HepG2 (cell line): ENCODE data around the gene SLC25A1. TPM values are rescaled to one million over a fixed set of nuclear protein-coding genes. Genes with fewer than 3 reads are reported as not detected.

ENCODE experiments used
- ATF3 ChIP-seq: sonication (generic); formaldehyde crosslinking; IDR thresholded peaks from 2 replicates; pipeline ENCODE4 v1.4.0; 2020; ENCODE audit warnings: missing genetic modification reagents
- FOXK1 ChIP-seq: sonication (generic); formaldehyde crosslinking; IDR thresholded peaks from 2 replicates; pipeline ENCODE4 v1.4.0; 2020; ENCODE audit warnings: low read depth, missing genetic modification reagents, borderline replicate concordance
- GATAD1 ChIP-seq: IDR thresholded peaks from 2 replicates; pipeline ENCODE4 v1.6.1; 2016; ENCODE audit warnings: missing genetic modification reagents, missing compliant biosample characterization
- HOXA3 ChIP-seq: sonication (generic); formaldehyde crosslinking; IDR thresholded peaks from 2 replicates; pipeline ENCODE4 v1.5.0; 2020; ENCODE audit warnings: missing genetic modification reagents
- LCORL ChIP-seq, 2 experiments: fragments of 450-650 bp in 1 of 2; sonication (generic) in 1 of 2; formaldehyde crosslinking in 1 of 2; IDR thresholded peaks; 2 replicates each; pipeline versions ENCODE4 v1.5.0 to v1.6.1; 2017 to 2020; ENCODE audit warnings: antibody characterized with exemption in 1 of 2, missing genetic modification reagents in 1 of 2
- MAFG ChIP-seq: sonication (generic); formaldehyde crosslinking; IDR thresholded peaks from 2 replicates; pipeline ENCODE4 v1.5.1; 2020; ENCODE audit warnings: mild to moderate bottlenecking, missing genetic modification reagents
- MXD1 ChIP-seq: sonication (generic); formaldehyde crosslinking; IDR thresholded peaks from 2 replicates; pipeline ENCODE4 v1.4.0; 2020; ENCODE audit warnings: mild to moderate bottlenecking, missing genetic modification reagents
- NAIF1 ChIP-seq: sonication (generic); formaldehyde crosslinking; IDR thresholded peaks from 2 replicates; pipeline ENCODE4 v1.5.0; 2020; ENCODE audit warnings: mild to moderate bottlenecking, missing genetic modification reagents, borderline replicate concordance
- NR2F6 ChIP-seq, 2 experiments: IDR thresholded peaks; 2 replicates each; pipeline ENCODE4 v1.6.1; 2016; ENCODE audit warnings: antibody characterized with exemption in 1 of 2, mild to moderate bottlenecking in 1 of 2
- PAX8 ChIP-seq: sonication (generic); formaldehyde crosslinking; IDR thresholded peaks from 2 replicates; pipeline ENCODE4 v1.8.0; 2022; ENCODE audit warnings: mild to moderate bottlenecking, missing genetic modification reagents, borderline replicate concordance
- PHF21A ChIP-seq: sonication (generic); formaldehyde crosslinking; IDR thresholded peaks from 2 replicates; pipeline ENCODE4 v1.5.0; 2020; ENCODE audit warnings: mild to moderate bottlenecking, missing genetic modification reagents
- PHF8 ChIP-seq: sonication (generic); formaldehyde crosslinking; IDR thresholded peaks from 2 replicates; pipeline ENCODE4 v1.5.0; 2020; ENCODE audit warnings: missing genetic modification reagents
- PITX1 ChIP-seq: sonication (generic); formaldehyde crosslinking; IDR thresholded peaks from 2 replicates; pipeline ENCODE4 v1.5.1; 2020; ENCODE audit warnings: mild to moderate bottlenecking, missing genetic modification reagents
- POGZ ChIP-seq: sonication (generic); formaldehyde crosslinking; IDR thresholded peaks from 2 replicates; pipeline ENCODE4 v1.4.0; 2020; ENCODE audit warnings: mild to moderate bottlenecking, missing genetic modification reagents
- POLR2AphosphoS5 ChIP-seq: IDR thresholded peaks from 2 replicates; pipeline ENCODE4 v1.6.1; 2012; ENCODE audit warnings: low read depth, low read length
- SP5 ChIP-seq: IDR thresholded peaks from 2 replicates; pipeline ENCODE4 v1.6.1; 2016; ENCODE audit warnings: low read depth, borderline replicate concordance
- SYNCRIP ChIP-seq: fragments of 200-400 bp; formaldehyde crosslinking; IDR thresholded peaks from 2 replicates; pipeline ENCODE4 v1.6.1; 2018; ENCODE audit warnings: mild to moderate bottlenecking, low read depth, low read length; ENCODE audit not compliant: insufficient read depth
- TAF1 ChIP-seq: sonication (generic); formaldehyde crosslinking; IDR thresholded peaks from 2 replicates; pipeline ENCODE4 v1.4.0; 2020; ENCODE audit warnings: missing genetic modification reagents
- ZBTB37 ChIP-seq: sonication (generic); formaldehyde crosslinking; IDR thresholded peaks from 2 replicates; pipeline ENCODE4 v1.4.0; 2020; ENCODE audit warnings: mild to moderate bottlenecking, missing genetic modification reagents
- ZFP62 ChIP-seq: sonication (generic); formaldehyde crosslinking; IDR thresholded peaks from 2 replicates; pipeline ENCODE4 v1.4.0; 2020; ENCODE audit warnings: missing genetic modification reagents
- ZFP82 ChIP-seq: sonication (generic); formaldehyde crosslinking; IDR thresholded peaks from 2 replicates; pipeline ENCODE4 v1.5.1; 2020; ENCODE audit warnings: mild to moderate bottlenecking, missing genetic modification reagents, borderline replicate concordance
- ZMYM3 ChIP-seq: sonication (generic); formaldehyde crosslinking; IDR thresholded peaks from 2 replicates; pipeline ENCODE4 v1.5.1; 2020; ENCODE audit warnings: mild to moderate bottlenecking, missing genetic modification reagents
- ZNF331 ChIP-seq: sonication (generic); formaldehyde crosslinking; IDR thresholded peaks from 2 replicates; pipeline ENCODE4 v1.4.0; 2020; ENCODE audit warnings: missing genetic modification reagents
- ZNF354B ChIP-seq: sonication (generic); formaldehyde crosslinking; IDR thresholded peaks from 2 replicates; pipeline ENCODE4 v1.8.0; 2022; ENCODE audit warnings: mild to moderate bottlenecking, missing genetic modification reagents
- ZNF367 ChIP-seq: sonication (generic); formaldehyde crosslinking; IDR thresholded peaks from 2 replicates; pipeline ENCODE4 v1.4.0; 2020; ENCODE audit warnings: missing genetic modification reagents, borderline replicate concordance
- ZNF501 ChIP-seq: sonication (generic); formaldehyde crosslinking; IDR thresholded peaks from 2 replicates; pipeline ENCODE4 v1.5.1; 2020; ENCODE audit warnings: mild to moderate bottlenecking, moderate library complexity, missing genetic modification reagents
- ZNF703 ChIP-seq: sonication (generic); formaldehyde crosslinking; IDR thresholded peaks from 2 replicates; pipeline ENCODE4 v1.5.1; 2020; ENCODE audit warnings: missing genetic modification reagents, mild to moderate bottlenecking, moderate library complexity, borderline replicate concordance
- ZNF772 ChIP-seq: sonication (generic); formaldehyde crosslinking; IDR thresholded peaks from 2 replicates; pipeline ENCODE4 v1.5.0; 2020; ENCODE audit warnings: mild to moderate bottlenecking, missing genetic modification reagents
- ZSCAN9 ChIP-seq: IDR thresholded peaks from 2 replicates; pipeline ENCODE4 v1.6.1; 2016; ENCODE audit warnings: borderline replicate concordance
- polyA plus RNA-seq, 8 experiments: library from polyadenylated mRNA; depleted of rRNA in 3 of 8; stranded (reverse) in 7 of 8; unstranded in 1 of 8; fragments of >200 nt; fragmentation: Illumina TruSeq in 4 of 8; extraction: Trizol in 4 of 8; gene quantifications; 2 replicates each; pipeline versions ENCODE4 v1.2.1 to v1.2.3, GENCODE V29; 2011 to 2016; ENCODE audit warnings: low read depth in 4 of 8, missing spikeins in 1 of 8, mixed read lengths in 1 of 8; ENCODE audit not compliant: insufficient read depth in 1 of 8
- total RNA-seq, 5 experiments: library from RNA; depleted of rRNA; stranded (reverse); fragments of >200 nt; fragmentation: Illumina TruSeq; extraction: Trizol; gene quantifications; 2 replicates each; pipeline ENCODE4 v1.2.3, GENCODE V29; 2016; ENCODE audit warnings: low read depth in 1 of 5

Gene SLC25A1
- total and polyA plus RNA-seq, 2 of the 13 experiments (the other 11 are each of a cell fraction or from before 2014, with no cell fraction given), result 49.4 to 161 TPM

GRCh38 chr22:19178657-19179496, at the start of gene SLC25A1 (continued):
- TF ChIP-seq NR2F6 (IDR thresholded peaks at IDR 0.05), result 0 out of 2 replicates have a peak, but pooled peaks have one; percentile 9
- TF ChIP-seq NR2F6 (CRISPR knock-in tag; IDR thresholded peaks at IDR 0.05), result no peak
- peak; percentile 36; the same call in 1 of the 2 replicates for TF ChIP-seq HOXA3 (CRISPR knock-in tag)
- TF ChIP-seq ZNF331 (CRISPR knock-in tag), result peak; percentile 71
- peak; percentile 50; the same call in 1 of the 2 replicates for TF ChIP-seq PAX8 (CRISPR knock-in tag)
- TF ChIP-seq SP5, result peak; percentile 51; the same call in 1 of the 2 replicates
- peak; percentile 32; the same call in 1 of the 2 replicates for TF ChIP-seq FOXK1
- 0 out of 2 replicates have a peak, but pooled peaks have one; percentile 20 for TF ChIP-seq ZBTB37 (CRISPR knock-in tag)
- TF ChIP-seq ZFP82 (CRISPR knock-in tag), result no peak; the same call in 1 of the 2 replicates
- no peak for TF ChIP-seq ZNF367 (CRISPR knock-in tag)
- TF ChIP-seq PITX1 (CRISPR knock-in tag), result peak; percentile 30; the same call in 1 of the 2 replicates
- peak; percentile 79 for TF ChIP-seq PHF8 (CRISPR knock-in tag)
- TF ChIP-seq ZMYM3, result no peak
- peak; percentile 77; the same call in 1 of the 2 replicates for TF ChIP-seq ZNF772
- TF ChIP-seq PHF21A (CRISPR knock-in tag), result peak; percentile 36; the same call in 1 of the 2 replicates
- no peak for TF ChIP-seq LCORL (IDR thresholded peaks at IDR 0.05)
- 0 out of 2 replicates have a peak, but pooled peaks have one; percentile 26 for TF ChIP-seq LCORL (CRISPR knock-in tag; IDR thresholded peaks at IDR 0.05)
- TF ChIP-seq ZNF501, result peak; percentile 82; the same call in 1 of the 2 replicates
- TF ChIP-seq NAIF1 (CRISPR knock-in tag), result no peak
- TF ChIP-seq ZNF703, result 0 out of 2 replicates have a peak, but pooled peaks have one; percentile 72
- peak; percentile 82; the same call in 1 of the 2 replicates for TF ChIP-seq MXD1 (CRISPR knock-in tag)
- TF ChIP-seq POGZ (CRISPR knock-in tag), result no peak
- TF ChIP-seq MAFG, result no peak
- no peak for TF ChIP-seq ZNF354B
- TF ChIP-seq ATF3 (CRISPR knock-in tag), result no peak
- TF ChIP-seq ZSCAN9, result peak; percentile 32; the same call in 1 of the 2 replicates
- TF ChIP-seq SYNCRIP, result no peak
- TF ChIP-seq GATAD1, result peak; percentile 39; the same call in 1 of the 2 replicates
- peak; percentile 80 for TF ChIP-seq TAF1
- peak; percentile 91 for TF ChIP-seq POLR2AphosphoS5
- TF ChIP-seq ZFP62 (CRISPR knock-in tag), result peak; percentile 74; the same call in 1 of the 2 replicates
